ENCODE results near the gene GSKIP. TPM values are rescaled to one million over a fixed set of nuclear protein-coding genes. Genes with fewer than 3 reads are reported as not detected.

The GSKIP gene
- total RNA-seq, 1 donor from 2014 or later = 17.5 TPM

- Histone ChIP-seq H3K27me3 (no peaks in the 10 kb centered on the region), H3K4me1 (no peaks in the 10 kb centered on the region), H3K9me3 (no peaks in the 10 kb centered on the region), H3K27ac (no peak overlapping the region), H3K36me3 (no peaks in the 10 kb centered on the region), H3K4me3 (no peak overlapping the region)
- intact Hi-C loops (cut with DNase I) = no loop called here
- DNase-seq (ENCODE audit: low spot score in 2 of 2) = no peak
- no peak for TF ChIP-seq CTCF (IDR thresholded peaks at IDR 0.05)
Observed at GRCh38 chr14:96417254-96417653, 53.9 kb downstream of the GSKIP start.

DNA sequence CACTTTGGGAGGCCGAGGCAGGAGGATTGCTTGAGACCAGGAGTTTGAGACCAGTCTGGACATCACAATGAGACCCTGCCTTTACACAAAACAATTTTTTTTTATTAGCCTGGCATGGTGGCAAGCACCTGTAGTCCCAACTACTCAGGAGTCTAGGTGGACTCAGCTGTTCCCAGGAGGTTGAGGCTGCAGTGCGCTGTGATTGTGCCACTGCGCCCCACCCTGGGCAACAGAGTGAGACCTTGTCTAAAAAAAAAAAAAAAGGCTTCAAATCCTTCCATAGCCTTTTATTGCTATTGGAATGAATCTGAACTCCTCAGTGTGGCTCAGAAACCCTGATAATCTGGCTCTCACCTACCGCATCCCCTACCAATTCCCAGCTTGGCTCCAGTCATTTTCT lies 54.7 kb downstream of the GSKIP start:
- DNase-seq (ENCODE audit: low spot score in 2 of 2) = no peak
- Histone ChIP-seq H3K27ac (no peak overlapping the region), H3K36me3 (no peaks in the 10 kb centered on the region), H3K9me3 (no peaks in the 10 kb centered on the region), H3K4me3 (no peak overlapping the region), H3K4me1 (no peaks in the 10 kb centered on the region), H3K27me3 (no peaks in the 10 kb centered on the region)
- intact Hi-C loops (cut with DNase I) = no loop called here
- TF ChIP-seq CTCF (IDR thresholded peaks at IDR 0.05) = no peak

DNA sequence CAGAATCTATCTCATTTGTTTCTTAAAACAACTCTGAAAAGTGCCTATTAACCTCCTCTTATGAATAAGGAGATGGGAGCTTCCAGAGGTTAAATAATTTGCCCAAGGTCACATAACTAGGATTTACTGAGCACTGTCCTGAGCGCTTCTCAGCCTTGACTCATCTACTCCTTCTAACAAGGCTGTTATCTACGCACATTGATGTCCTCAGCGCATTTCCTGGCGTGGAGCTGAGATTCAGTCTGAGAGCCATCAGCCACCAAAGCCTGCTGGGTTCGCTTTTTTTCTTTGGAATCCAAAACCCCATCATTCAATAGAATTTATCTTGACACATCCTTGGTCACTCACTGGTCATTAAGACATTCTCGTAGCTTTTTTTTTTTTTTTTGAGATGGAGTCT lies 57.9 kb downstream of the GSKIP start:
- Histone ChIP-seq H3K27me3 (no peaks in the 10 kb centered on the region), H3K27ac (no peak overlapping the region), H3K36me3 (no peaks in the 10 kb centered on the region), H3K9me3 (no peaks in the 10 kb centered on the region), H3K4me1 (peaks cover 0 to 2% of the 10 kb centered on the region in 2 donors), H3K4me3 (no peak overlapping the region)
- intact Hi-C loops (cut with DNase I) = loop anchor here (10.0 kb wide), 1 partner anchor 316 kb away; no protein-coding TSS in a partner anchor
- no peak for DNase-seq (ENCODE audit: low spot score in 2 of 2)
- no peak for TF ChIP-seq CTCF (IDR thresholded peaks at IDR 0.05)

DNA sequence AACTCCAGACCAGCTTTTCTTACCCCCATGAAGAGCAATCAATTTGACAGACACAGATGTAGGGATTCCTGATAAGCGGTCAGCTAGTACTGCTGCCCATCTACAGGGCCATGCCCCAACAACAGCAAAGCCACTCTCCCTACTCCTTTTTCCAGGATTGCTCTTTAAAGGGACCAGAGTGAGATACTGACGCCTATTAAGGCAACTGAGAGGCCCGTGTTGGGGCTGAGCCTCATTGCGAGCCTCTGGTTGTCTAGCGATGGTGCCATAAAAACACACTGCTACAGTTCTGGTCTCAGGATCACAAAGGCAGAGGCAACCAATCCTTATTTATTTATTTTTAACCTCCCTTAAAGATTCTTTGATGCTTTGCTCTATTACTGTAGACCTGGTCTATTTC lies 59.7 kb downstream of the GSKIP start:
- intact Hi-C loops (cut with DNase I) = loop anchor here (10.0 kb wide), 1 partner anchor 318 kb away; no protein-coding TSS in a partner anchor
- H3K4me3 ChIP-seq = no peak overlapping the region
- no peaks in the 10 kb centered on the region for H3K9me3 ChIP-seq
- H3K36me3 ChIP-seq = no peaks in the 10 kb centered on the region
- H3K27me3 ChIP-seq = no peaks in the 10 kb centered on the region
- DNase-seq (ENCODE audit: low spot score in 2 of 2) = no peak
- H3K27ac ChIP-seq = no peak overlapping the region
- no peak for TF ChIP-seq CTCF (IDR thresholded peaks at IDR 0.05)
- peaks cover 0 to 2% of the 10 kb centered on the region in 2 donors for H3K4me1 ChIP-seq

DNA sequence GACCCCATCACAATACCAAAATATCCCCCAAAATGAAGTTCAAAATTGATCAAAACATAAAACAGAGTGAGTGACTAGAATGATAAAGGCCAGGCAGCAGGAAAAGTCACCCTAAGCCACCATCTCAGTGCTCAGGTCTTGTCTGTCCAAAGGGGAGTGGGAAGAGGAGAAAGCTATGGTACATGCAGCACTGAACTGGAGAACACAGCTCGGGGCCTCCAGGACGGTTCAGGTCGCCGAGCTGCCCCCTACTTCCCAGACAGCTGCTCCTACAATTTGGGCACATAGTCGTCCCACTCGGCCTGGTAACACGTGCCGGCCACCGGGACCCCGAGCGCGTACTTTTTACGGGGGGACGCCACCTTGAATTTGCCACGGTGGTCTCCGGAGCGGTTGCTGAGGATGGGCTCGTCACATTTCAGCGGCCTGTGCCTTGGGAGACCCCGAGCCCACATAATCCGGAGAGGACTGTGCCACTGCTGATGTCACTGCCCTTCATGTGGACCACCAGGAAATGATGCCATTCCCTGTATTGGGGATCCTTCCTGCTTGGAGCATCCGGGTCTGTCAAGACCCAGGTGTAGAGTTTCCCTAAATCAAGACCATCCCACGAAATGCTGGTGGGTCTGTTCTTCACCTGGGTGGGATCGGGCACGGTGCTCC lies 60.3 kb downstream of the GSKIP start:
- DNase-seq (ENCODE audit: low spot score in 2 of 2) = no peak
- Histone ChIP-seq H3K27me3 (no peaks in the 10 kb centered on the region), H3K27ac (no peak overlapping the region), H3K4me1 (peaks cover 0 to 2% of the 10 kb centered on the region in 2 donors), H3K4me3 (peak overlapping the region; percentile 43 to 59), H3K36me3 (no peaks in the 10 kb centered on the region), H3K9me3 (no peaks in the 10 kb centered on the region)
- intact Hi-C loops (cut with DNase I) = loop anchor here (1.0 to 10.0 kb wide), 2 partner anchors 126 to 319 kb away; no protein-coding TSS in a partner anchor
- TF ChIP-seq CTCF (IDR thresholded peaks at IDR 0.05) = no peak
